Thoracic aorta (tissue), 2 donors: ENCODE data around the gene ZBED4. TPM values are rescaled to one million over a fixed set of nuclear protein-coding genes. Genes with fewer than 3 reads are reported as not detected.

Source experiments
- ATAC-seq: fragments of 150-250 bp; one replicate; pipeline ENCODE4 v1.8.0; 2017; ENCODE audit warnings: low read depth; ENCODE audit not compliant: insufficient number of reproducible peaks, low FRiP score
- DNase-seq: peaks from one replicate; pipeline ENCODE4 v3.0.0-alpha.2; 2020; ENCODE audit warnings: low spot score
- H3K27ac ChIP-seq, 2 donors: fragments of 200-600 bp; sonication (generic); 1 replicate in 1 of 2; 2 replicates in 1 of 2; pipeline ENCODE4 v1.5.1; 2016; ENCODE audit warnings: mild to moderate bottlenecking in 2 of 2, moderate library complexity in 2 of 2
- H3K27me3 ChIP-seq: fragments of 200-600 bp; sonication (generic); replicated peaks from 2 replicates; pipeline ENCODE4 v1.6.0; 2016; ENCODE audit warnings: mild to moderate bottlenecking; ENCODE audit not compliant: insufficient read depth
- H3K36me3 ChIP-seq: fragments of 200-600 bp; sonication (generic); one replicate; pipeline ENCODE4 v1.5.1; 2016
- H3K4me1 ChIP-seq, 2 donors: fragments of 200-600 bp; sonication (generic); 1 replicate in 1 of 2; 2 replicates in 1 of 2; pipeline versions ENCODE4 v1.5.1 to v1.6.0; 2016; ENCODE audit warnings: low read depth in 2 of 2, mild to moderate bottlenecking in 1 of 2; ENCODE audit not compliant: control insufficient read depth in 1 of 2
- H3K4me3 ChIP-seq: fragments of 200-600 bp; sonication (generic); 2 replicates; pipeline ENCODE4 v1.5.1; 2016; ENCODE audit warnings: mild to moderate bottlenecking
- H3K9me3 ChIP-seq: fragments of 200-600 bp; sonication (generic); 2 replicates; pipeline ENCODE4 v1.5.1; 2016
- CTCF ChIP-seq: fragments of 200-600 bp; sonication (generic); IDR thresholded peaks from one replicate; pipeline ENCODE4 v1.5.1; 2019; ENCODE audit warnings: antibody characterized with exemption
- total RNA-seq, 2 donors: library from RNA; depleted of rRNA; stranded (reverse); fragments of >200 nt; gene quantifications; one replicate each; pipeline versions ENCODE4 v1.1.0 to v1.2.3, GENCODE V29; 2016

Gene ZBED4
- total RNA-seq, 2 donors from 2014 or later = 9.2 to 15.1 TPM

- Histone ChIP-seq H3K27me3 (no peaks in the 10 kb centered on the region), H3K9me3 (no peaks in the 10 kb centered on the region), H3K27ac (no peak overlapping the region), H3K36me3 (peaks cover 5% of the 10 kb centered on the region), H3K4me1 (no peaks in the 10 kb centered on the region), H3K4me3 (no peak overlapping the region)
- DNase-seq (no peak), ATAC-seq (no peak)
- TF ChIP-seq CTCF = no peak
Observed at GRCh38 chr22:49893025-49893424, 39.4 kb downstream of the ZBED4 start.

- no peak overlapping the region for H3K4me3 ChIP-seq
- ATAC-seq (no peak), DNase-seq (no peak)
- no peaks in the 10 kb centered on the region for H3K4me1 ChIP-seq
- H3K36me3 ChIP-seq = peaks cover 5% of the 10 kb centered on the region
- H3K27ac ChIP-seq = no peak overlapping the region
- H3K9me3 ChIP-seq = no peaks in the 10 kb centered on the region
- no peak for TF ChIP-seq CTCF
- no peaks in the 10 kb centered on the region for H3K27me3 ChIP-seq
Observed at GRCh38 chr22:49894322-49895054, 40.8 kb downstream of the ZBED4 start.

- Histone ChIP-seq H3K36me3 (peaks cover 10% of the 10 kb centered on the region), H3K27me3 (no peaks in the 10 kb centered on the region), H3K4me1 (no peaks in the 10 kb centered on the region), H3K27ac (no peak overlapping the region), H3K4me3 (no peak overlapping the region), H3K9me3 (no peaks in the 10 kb centered on the region)
- TF ChIP-seq CTCF = no peak
- DNase-seq (no peak), ATAC-seq (no peak)
Observed at GRCh38 chr22:49896201-49896600, 42.6 kb downstream of the ZBED4 start.

GRCh38 chr22:49897015-49897684, 43.5 kb downstream of the ZBED4 start:
- DNase-seq (no peak), ATAC-seq (no peak)
- no peak overlapping the region for H3K27ac ChIP-seq
- no peaks in the 10 kb centered on the region for H3K4me1 ChIP-seq
- TF ChIP-seq CTCF = no peak
- H3K27me3 ChIP-seq = no peaks in the 10 kb centered on the region
- no peak overlapping the region for H3K4me3 ChIP-seq
- H3K36me3 ChIP-seq = peaks cover 10% of the 10 kb centered on the region
- H3K9me3 ChIP-seq = no peaks in the 10 kb centered on the region

GRCh38 chr22:49899530-49899929, 45.9 kb downstream of the ZBED4 start:
- TF ChIP-seq CTCF = no peak
- Histone ChIP-seq H3K4me3 (no peak overlapping the region), H3K27ac (no peak overlapping the region), H3K9me3 (no peaks in the 10 kb centered on the region), H3K4me1 (no peaks in the 10 kb centered on the region), H3K27me3 (no peaks in the 10 kb centered on the region), H3K36me3 (peaks cover 22% of the 10 kb centered on the region)
- ATAC-seq = no peak
- DNase-seq = no peak
